Mucosa of stomach (tissue), 1 donor: ENCODE measurements around the gene ABLIM1.

ENCODE experiments used
- H3K27me3 ChIP-seq: one replicate; pipeline ENCODE4 v1.7.0; 2013; ENCODE audit warnings: mild to moderate bottlenecking, low read length; ENCODE audit not compliant: control insufficient read depth, insufficient read depth
- H3K36me3 ChIP-seq: one replicate; pipeline ENCODE4 v1.7.0; 2013; ENCODE audit warnings: low read length; ENCODE audit not compliant: control insufficient read depth, insufficient read depth
- H3K4me1 ChIP-seq: one replicate; pipeline ENCODE4 v1.7.0; 2013; ENCODE audit warnings: mild to moderate bottlenecking, low read length; ENCODE audit not compliant: control insufficient read depth, insufficient read depth
- H3K4me3 ChIP-seq: one replicate; pipeline ENCODE4 v1.7.0; 2013; ENCODE audit warnings: low read length
- H3K9ac ChIP-seq: one replicate; pipeline ENCODE4 v1.7.0; 2013; ENCODE audit warnings: mild to moderate bottlenecking, low read length, moderate library complexity
- H3K9me3 ChIP-seq: one replicate; pipeline ENCODE4 v1.7.0; 2013; ENCODE audit warnings: mild to moderate bottlenecking, low read length, moderate library complexity; ENCODE audit not compliant: control insufficient read depth
- donor health status: Pancreatic carcinoma.

ABLIM1 gene

DNA sequence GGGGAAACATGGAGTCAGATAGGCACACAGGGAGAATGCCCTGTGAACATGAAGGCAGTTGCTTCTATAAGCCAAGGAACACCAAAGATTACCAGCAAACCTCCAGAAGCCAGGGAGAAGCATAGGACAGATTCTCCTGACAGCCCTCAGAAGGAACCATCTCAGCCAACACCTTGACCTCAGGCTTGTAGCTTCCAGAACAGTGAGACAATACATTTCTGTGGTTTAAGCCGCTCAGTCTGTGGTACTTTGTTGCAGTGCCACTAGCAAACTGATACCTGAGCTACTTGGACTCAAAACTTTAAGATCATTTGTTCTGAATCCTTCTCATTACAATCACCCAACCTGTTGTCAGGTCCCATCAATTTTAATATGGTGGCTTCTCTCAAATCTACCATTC is 31.2 kb downstream of the ABLIM1 start:
- Histone ChIP-seq H3K9ac (no peak overlapping the region), H3K27me3 (no peaks in the 10 kb centered on the region), H3K4me1 (peaks cover 40% of the 10 kb centered on the region), H3K9me3 (no peaks in the 10 kb centered on the region), H3K4me3 (no peak overlapping the region), H3K36me3 (no peaks in the 10 kb centered on the region)

DNA sequence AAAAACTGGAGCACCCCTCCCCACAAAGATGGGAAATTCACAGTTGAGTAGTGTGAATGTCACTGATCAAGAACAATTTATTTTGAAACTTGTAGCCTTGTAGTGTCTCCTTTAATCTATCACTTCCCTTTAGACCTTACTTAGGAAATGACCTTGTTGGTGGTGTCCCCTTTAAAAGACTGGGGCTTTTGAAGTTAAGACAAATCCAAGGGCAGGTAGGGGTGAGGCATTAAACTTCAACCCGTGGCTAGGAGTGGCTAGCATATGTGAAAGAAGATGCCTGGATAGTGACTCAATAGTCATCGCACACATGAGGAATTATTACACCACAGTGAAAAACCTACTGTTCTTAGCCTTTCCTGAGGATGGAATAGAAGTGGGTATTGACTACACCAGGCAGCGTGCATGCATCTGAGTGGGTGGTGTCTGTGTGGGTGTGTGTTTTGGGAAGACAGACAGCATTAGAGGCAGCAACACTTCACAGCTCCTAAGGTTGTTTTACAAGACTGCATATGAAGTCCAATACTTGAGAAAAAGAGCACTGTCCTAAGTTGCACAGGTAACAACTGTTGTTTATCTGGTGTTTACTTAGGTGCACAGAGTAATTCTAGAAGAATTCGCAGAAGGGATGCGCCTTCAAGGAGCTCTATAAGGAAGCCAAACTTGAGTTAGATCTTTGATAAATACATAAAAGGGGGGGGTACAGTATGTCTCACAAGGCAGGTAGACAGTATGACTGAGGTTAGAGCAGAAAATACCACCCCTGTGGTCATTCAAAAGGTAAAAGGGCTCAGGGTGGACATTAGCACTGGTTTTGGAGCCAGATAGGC is 32.9 kb downstream of the ABLIM1 start:
- Histone ChIP-seq H3K27me3 (no peaks in the 10 kb centered on the region), H3K4me1 (peaks cover 32% of the 10 kb centered on the region), H3K4me3 (no peak overlapping the region), H3K36me3 (no peaks in the 10 kb centered on the region), H3K9ac (no peak overlapping the region), H3K9me3 (no peaks in the 10 kb centered on the region)

DNA sequence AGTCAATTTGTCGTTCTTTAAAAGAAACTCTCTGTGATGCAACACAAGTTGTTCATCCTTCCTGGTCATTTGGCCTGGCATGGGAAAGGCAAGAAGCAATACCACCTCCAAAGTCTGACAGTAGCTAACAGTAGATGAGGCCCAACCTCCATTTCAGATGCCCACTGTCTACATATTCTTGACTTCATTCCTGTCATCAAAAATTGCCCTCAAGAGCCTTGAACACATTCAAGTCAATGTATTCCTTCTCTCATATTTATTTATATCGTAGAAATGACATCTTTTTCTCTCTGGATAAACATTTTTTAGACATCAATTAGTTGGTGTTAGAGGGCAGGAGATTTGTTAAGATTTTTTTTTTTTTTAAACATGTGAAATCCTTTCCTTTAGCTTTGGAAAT is 33.7 kb downstream of the ABLIM1 start:
- Histone ChIP-seq H3K4me1 (peaks cover 32% of the 10 kb centered on the region), H3K4me3 (no peak overlapping the region), H3K36me3 (no peaks in the 10 kb centered on the region), H3K9me3 (no peaks in the 10 kb centered on the region), H3K9ac (no peak overlapping the region), H3K27me3 (no peaks in the 10 kb centered on the region)

DNA sequence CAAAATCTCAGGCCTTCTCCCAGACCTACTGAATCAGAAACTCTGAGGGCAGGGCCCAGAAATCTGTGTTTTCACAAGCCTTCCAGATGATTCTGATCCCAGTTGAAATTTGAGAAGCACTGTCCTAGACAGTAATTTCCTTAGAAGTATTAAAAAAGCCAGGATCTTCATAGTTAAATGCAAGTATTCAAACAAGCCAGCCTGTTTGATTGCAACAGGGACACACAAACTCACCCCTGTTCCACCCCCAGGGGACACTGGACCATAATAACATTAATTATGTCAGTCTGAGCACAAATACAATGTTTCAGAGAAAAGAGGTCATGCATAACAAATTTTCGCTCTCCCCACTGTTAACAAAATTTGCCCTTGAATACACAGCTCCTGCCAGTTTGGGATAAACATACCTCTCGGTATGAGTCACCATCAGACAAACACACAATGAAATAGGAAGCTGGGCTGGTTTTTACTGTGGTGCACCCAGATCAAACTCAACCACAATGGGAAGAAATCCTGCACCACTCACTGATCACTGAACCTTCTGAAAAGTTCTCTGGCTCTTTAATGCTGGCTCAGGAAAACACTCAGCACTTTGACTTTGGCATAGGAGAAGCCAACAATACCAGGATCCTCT is 34.3 kb downstream of the ABLIM1 start:
- Histone ChIP-seq H3K4me3 (no peak overlapping the region), H3K9me3 (no peaks in the 10 kb centered on the region), H3K4me1 (peaks cover 32% of the 10 kb centered on the region), H3K9ac (no peak overlapping the region), H3K36me3 (no peaks in the 10 kb centered on the region), H3K27me3 (no peaks in the 10 kb centered on the region)

DNA sequence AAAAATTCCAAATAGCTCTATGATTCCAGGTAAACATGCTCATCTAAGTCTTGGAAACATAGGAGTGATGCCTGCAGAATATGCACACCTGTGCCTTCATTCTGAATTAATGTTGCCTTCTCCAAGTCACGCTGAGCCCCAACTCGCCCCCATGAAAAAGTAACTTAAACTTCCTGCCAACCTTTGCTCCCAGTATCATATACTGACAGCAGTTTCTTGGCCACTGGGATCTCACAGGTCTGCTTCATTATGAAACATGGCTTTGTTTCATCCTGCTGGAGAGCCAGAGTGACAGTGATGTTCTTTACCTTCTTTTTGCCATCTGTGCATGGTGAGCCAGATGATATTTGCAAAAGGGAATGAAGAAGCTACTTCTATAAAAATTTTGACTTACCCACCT is 34.9 kb downstream of the ABLIM1 start:
- H3K4me3 ChIP-seq = no peak overlapping the region
- no peaks in the 10 kb centered on the region for H3K27me3 ChIP-seq
- H3K4me1 ChIP-seq = peaks cover 32% of the 10 kb centered on the region
- H3K36me3 ChIP-seq = no peaks in the 10 kb centered on the region
- H3K9me3 ChIP-seq = no peaks in the 10 kb centered on the region
- H3K9ac ChIP-seq = no peak overlapping the region

DNA sequence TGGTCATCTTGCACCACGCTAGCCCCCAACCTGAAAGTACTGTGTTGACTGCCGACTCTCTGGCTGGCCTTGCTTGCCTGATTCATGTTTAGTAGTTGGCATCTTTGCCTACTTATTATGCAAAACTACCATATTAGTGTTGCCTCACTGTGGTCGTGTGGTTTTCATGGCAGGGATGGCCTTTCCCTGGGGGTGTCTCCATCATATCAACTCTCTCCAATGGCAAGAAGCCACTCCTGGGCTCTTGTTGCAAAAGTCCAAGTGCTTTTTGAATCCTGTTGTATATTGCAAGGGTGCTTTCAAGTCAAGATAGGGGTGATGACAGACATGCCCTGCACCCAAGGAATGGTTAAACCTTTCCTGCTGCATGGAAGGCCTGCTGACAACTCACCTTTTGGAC is 39.4 kb downstream of the ABLIM1 start:
- Histone ChIP-seq H3K27me3 (no peaks in the 10 kb centered on the region), H3K4me1 (peaks cover 39% of the 10 kb centered on the region), H3K9ac (no peak overlapping the region), H3K9me3 (no peaks in the 10 kb centered on the region), H3K36me3 (no peaks in the 10 kb centered on the region), H3K4me3 (no peak overlapping the region)

DNA sequence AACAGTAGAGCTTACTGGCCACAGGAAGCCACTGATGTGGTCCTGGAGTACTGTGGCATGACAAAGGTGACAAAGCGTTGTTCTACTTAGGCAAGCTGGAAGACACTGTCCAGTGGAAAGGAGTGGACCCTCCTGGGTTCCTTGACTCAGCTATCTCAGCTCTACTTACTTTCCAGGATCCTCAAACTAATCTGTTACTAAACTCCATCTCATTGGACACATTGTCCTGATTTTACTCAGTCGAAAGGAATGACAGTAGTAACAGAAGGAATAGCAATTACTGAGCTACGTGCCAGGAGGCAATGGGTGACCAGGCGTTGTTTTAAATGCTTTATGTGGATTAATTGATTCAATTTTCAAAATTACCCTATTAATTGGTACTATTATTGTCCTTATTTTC is 41.6 kb downstream of the ABLIM1 start:
- Histone ChIP-seq H3K36me3 (no peaks in the 10 kb centered on the region), H3K27me3 (no peaks in the 10 kb centered on the region), H3K9ac (no peak overlapping the region), H3K9me3 (no peaks in the 10 kb centered on the region), H3K4me3 (no peak overlapping the region), H3K4me1 (peaks cover 43% of the 10 kb centered on the region)

DNA sequence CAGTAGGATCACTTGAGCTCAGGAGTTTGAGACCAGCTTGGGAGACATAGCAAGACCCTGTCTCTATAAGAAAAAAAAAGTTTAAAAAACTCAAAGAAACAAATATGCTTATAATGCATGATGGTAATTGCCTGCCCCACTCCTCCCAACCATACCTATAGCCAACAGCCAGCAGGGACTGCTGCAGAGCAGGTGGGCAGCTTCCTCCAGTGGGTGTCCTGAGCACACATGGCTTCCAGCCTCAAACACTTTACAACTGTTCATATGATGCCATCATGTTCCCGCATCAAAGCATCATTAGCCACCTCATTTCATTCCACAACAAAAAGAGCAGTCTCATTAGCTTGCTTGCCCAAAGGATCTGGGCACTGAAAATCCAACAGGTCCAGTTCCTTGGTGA is 42.0 kb downstream of the ABLIM1 start:
- H3K27me3 ChIP-seq = no peaks in the 10 kb centered on the region
- no peaks in the 10 kb centered on the region for H3K36me3 ChIP-seq
- H3K4me1 ChIP-seq = peaks cover 47% of the 10 kb centered on the region

DNA sequence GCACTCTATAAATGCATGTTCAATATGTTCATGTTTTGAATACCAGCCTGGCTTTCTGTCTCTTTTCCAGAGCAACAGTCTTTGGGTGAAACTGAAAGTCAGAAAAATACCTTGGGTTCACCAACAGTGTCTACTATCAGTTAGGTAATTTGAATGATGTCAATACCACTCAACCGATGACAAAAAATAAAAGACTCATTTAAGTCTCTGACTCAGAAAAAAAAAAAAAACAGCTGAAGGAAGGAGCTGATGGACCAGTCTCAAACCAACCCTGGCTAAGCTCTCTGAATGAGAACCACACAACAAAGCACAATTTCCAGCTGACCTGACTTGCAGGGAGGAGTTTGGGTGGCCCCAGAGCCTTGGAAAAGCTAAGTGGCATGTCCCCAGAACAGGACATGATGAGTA is 42.5 kb downstream of the ABLIM1 start:
- Histone ChIP-seq H3K4me3 (no peak overlapping the region), H3K9me3 (no peaks in the 10 kb centered on the region), H3K36me3 (no peaks in the 10 kb centered on the region), H3K9ac (no peak overlapping the region), H3K27me3 (no peaks in the 10 kb centered on the region), H3K4me1 (peaks cover 49% of the 10 kb centered on the region)

More for the DNA sequence above, 42.0 kb downstream of the ABLIM1 start:
- Histone ChIP-seq H3K9ac (no peak overlapping the region), H3K4me3 (no peak overlapping the region), H3K9me3 (no peaks in the 10 kb centered on the region)

DNA sequence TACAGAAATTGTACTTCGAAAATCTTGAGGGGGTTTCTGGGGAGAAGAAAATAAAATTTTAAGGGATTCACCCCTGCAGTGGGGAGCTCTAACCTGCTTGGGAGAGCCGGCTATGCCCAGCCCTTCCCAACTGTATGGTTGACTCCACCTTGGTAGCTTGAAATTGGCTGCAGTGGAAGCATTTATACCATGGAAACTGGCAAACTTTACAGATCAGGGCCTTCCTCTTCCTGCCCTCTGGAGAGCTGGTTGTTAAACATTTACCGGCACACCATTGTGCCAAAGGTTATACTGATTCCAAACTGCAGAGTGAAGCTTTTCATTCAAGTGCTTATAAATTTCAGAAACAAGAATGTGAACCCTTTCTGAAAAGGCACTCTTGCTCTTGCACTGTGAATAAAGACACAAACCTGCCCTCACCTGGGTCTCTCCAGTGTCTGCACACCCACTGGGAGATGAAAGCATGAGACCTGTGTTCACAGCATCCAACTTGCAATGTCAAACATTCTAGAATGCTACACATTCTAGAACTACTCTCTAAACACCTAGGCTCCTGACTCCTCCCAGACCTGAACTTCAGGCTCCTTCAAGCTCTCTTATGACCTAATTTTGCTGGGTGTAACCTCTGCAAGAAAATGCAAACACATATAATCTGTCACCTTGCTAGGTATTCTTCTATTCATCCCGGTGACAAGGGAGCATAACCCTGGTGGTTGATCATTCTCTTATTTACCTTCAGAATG is 44.7 kb downstream of the ABLIM1 start:
- H3K9ac ChIP-seq = peak overlapping the region; percentile 2
- peaks cover 49% of the 10 kb centered on the region for H3K4me1 ChIP-seq
- no peaks in the 10 kb centered on the region for H3K27me3 ChIP-seq
- H3K9me3 ChIP-seq = no peaks in the 10 kb centered on the region
- H3K36me3 ChIP-seq = no peaks in the 10 kb centered on the region
- no peak overlapping the region for H3K4me3 ChIP-seq

DNA sequence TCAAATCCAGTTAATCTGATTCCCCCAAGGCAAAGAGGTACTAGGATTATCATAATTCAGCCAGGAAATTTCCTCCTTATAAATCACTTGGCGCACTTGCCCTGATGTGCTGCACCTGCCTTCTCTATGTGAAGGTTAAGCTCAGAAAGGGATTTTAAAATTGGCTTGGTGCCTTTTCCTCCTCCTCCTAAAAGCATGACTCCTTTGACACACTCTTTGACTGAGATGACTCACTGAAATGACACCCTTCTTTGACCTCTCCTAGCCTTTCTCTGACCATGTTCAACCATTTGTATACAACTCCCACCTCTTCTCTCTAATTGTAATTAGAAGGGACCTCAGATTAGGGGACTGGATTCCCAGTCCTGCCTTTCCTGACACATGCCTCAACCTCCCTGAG is 46.5 kb downstream of the ABLIM1 start:
- H3K36me3 ChIP-seq = no peaks in the 10 kb centered on the region
- no peak overlapping the region for H3K4me3 ChIP-seq
- H3K9me3 ChIP-seq = no peaks in the 10 kb centered on the region
- peaks cover 54% of the 10 kb centered on the region for H3K4me1 ChIP-seq
- no peaks in the 10 kb centered on the region for H3K27me3 ChIP-seq
- H3K9ac ChIP-seq = no peak overlapping the region
